MM.1S (cell line): ENCODE results near the gene SWT1.

ENCODE experiments used
- DNase-seq: peaks from one replicate; pipeline ENCODE4 v3.0.0-alpha.2; 2015
- H2AFZ ChIP-seq: fragments of 300-600 bp; sonication (generic); 2 replicates; pipeline ENCODE4 v1.6.0; 2016; ENCODE audit warnings: antibody characterized with exemption, low read length
- H3F3A ChIP-seq: fragments of 300-600 bp; sonication (generic); 2 replicates; pipeline ENCODE4 v1.6.1; 2016; ENCODE audit warnings: mild to moderate bottlenecking, antibody characterized with exemption, low read length, moderate library complexity, mixed read lengths; ENCODE audit not compliant: insufficient read depth
- H3K27ac ChIP-seq: fragments of 300-600 bp; sonication (generic); 2 replicates; pipeline ENCODE4 v1.5.1; 2016; ENCODE audit warnings: mild to moderate bottlenecking, low read length
- H3K27me3 ChIP-seq: fragments of 300-600 bp; sonication (generic); replicated peaks from 2 replicates; pipeline ENCODE4 v1.6.0; 2016; ENCODE audit warnings: low read length; ENCODE audit not compliant: insufficient read depth
- H3K36me3 ChIP-seq: fragments of 300-600 bp; sonication (generic); replicated peaks from 2 replicates; pipeline ENCODE4 v1.6.1; 2016; ENCODE audit warnings: mild to moderate bottlenecking, low read length, mixed read lengths; ENCODE audit not compliant: insufficient read depth
- H3K4me1 ChIP-seq: fragments of 300-600 bp; sonication (generic); 2 replicates; pipeline ENCODE4 v1.6.1; 2016; ENCODE audit warnings: low read length, mixed read lengths
- H3K4me2 ChIP-seq: fragments of 300-600 bp; sonication (generic); 2 replicates; pipeline ENCODE4 v1.6.0; 2016; ENCODE audit warnings: low read depth, low read length
- H3K4me3 ChIP-seq: fragments of 300-600 bp; sonication (generic); 2 replicates; pipeline ENCODE4 v1.5.1; 2016; ENCODE audit warnings: low read length, mixed read lengths
- H3K79me2 ChIP-seq: fragments of 300-600 bp; sonication (generic); 2 replicates; pipeline ENCODE4 v1.6.1; 2016; ENCODE audit warnings: mixed run types, low read length, mixed read lengths
- H3K9ac ChIP-seq: fragments of 300-600 bp; sonication (generic); 2 replicates; pipeline ENCODE4 v1.6.1; 2016; ENCODE audit warnings: low read length, mixed read lengths
- H3K9me2 ChIP-seq: fragments of 300-600 bp; sonication (generic); replicated peaks from 2 replicates; pipeline ENCODE4 v1.6.1; 2016; ENCODE audit warnings: mild to moderate bottlenecking, low read length, mixed read lengths; ENCODE audit not compliant: insufficient read depth
- H3K9me3 ChIP-seq: fragments of 300-600 bp; sonication (generic); replicated peaks from 2 replicates; pipeline ENCODE4 v1.6.1; 2016; ENCODE audit warnings: mild to moderate bottlenecking, low read length, mixed read lengths; ENCODE audit not compliant: insufficient read depth
- H4K20me1 ChIP-seq: fragments of 300-600 bp; sonication (generic); 2 replicates; pipeline ENCODE4 v1.6.1; 2016; ENCODE audit warnings: mild to moderate bottlenecking, low read length, moderate library complexity, mixed read lengths; ENCODE audit not compliant: insufficient read depth
- EZH2 ChIP-seq: fragments of 300-600 bp; sonication (generic); optimal IDR thresholded peaks from 2 replicates; pipeline ENCODE3; 2017; ENCODE audit warnings: low read depth, mild to moderate bottlenecking, antibody characterized with exemption, low read length, mixed read lengths
- EZH2phosphoT487 ChIP-seq: fragments of 300-600 bp; sonication (generic); IDR thresholded peaks from 2 replicates; pipeline ENCODE4 v1.6.1; 2018; ENCODE audit warnings: antibody characterized with exemption, low read length
- TF ChIP-seq, protein P1 (sequence below): fragments of 300-600 bp; sonication (generic); IDR thresholded peaks from 2 replicates; pipeline ENCODE4 v1.5.1; 2016; ENCODE audit warnings: antibody characterized with exemption, low read length, mixed read lengths

Gene SWT1

DNA sequence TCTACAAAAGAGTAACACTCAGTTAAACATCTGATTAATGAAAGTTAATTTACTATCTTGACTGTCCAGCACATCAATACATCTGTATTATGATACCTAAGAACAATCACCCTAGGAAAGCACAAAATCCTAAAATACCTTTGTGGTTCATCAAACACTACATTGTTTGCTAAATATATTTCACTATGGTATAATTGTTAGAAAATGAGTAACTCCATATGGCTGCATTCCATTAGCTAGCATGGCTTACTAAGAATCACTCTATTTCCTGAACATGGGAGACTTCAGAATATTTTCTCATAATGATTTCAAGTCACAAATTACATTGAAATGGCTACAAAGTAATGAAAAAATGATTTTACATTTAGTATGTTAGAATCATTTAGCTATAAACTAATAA lies 12.7 kb upstream of the SWT1 start:
- Histone ChIP-seq H3K4me3 (no peak overlapping the region), H3K4me2 (no peak overlapping the region), H3K79me2 (no peaks in the 10 kb centered on the region), H2AFZ (no peak overlapping the region), H3K9ac (no peak overlapping the region), H3K27me3 (no peaks in the 10 kb centered on the region), H3K27ac (no peak overlapping the region), H3K9me3 (no peaks in the 10 kb centered on the region), H3K36me3 (peaks cover 2% of the 10 kb centered on the region; the same call in 1 of the 2 replicates), H3K4me1 (no peaks in the 10 kb centered on the region), H3F3A (no peaks in the 10 kb centered on the region), H4K20me1 (no peaks in the 10 kb centered on the region), H3K9me2 (no peaks in the 10 kb centered on the region)
- no peak for DNase-seq
- TF ChIP-seq EZH2phosphoT487 (no peak), EZH2 (no peak)
- TF ChIP-seq, protein P1, sequence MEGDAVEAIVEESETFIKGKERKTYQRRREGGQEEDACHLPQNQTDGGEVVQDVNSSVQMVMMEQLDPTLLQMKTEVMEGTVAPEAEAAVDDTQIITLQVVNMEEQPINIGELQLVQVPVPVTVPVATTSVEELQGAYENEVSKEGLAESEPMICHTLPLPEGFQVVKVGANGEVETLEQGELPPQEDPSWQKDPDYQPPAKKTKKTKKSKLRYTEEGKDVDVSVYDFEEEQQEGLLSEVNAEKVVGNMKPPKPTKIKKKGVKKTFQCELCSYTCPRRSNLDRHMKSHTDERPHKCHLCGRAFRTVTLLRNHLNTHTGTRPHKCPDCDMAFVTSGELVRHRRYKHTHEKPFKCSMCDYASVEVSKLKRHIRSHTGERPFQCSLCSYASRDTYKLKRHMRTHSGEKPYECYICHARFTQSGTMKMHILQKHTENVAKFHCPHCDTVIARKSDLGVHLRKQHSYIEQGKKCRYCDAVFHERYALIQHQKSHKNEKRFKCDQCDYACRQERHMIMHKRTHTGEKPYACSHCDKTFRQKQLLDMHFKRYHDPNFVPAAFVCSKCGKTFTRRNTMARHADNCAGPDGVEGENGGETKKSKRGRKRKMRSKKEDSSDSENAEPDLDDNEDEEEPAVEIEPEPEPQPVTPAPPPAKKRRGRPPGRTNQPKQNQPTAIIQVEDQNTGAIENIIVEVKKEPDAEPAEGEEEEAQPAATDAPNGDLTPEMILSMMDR = no peak

DNA sequence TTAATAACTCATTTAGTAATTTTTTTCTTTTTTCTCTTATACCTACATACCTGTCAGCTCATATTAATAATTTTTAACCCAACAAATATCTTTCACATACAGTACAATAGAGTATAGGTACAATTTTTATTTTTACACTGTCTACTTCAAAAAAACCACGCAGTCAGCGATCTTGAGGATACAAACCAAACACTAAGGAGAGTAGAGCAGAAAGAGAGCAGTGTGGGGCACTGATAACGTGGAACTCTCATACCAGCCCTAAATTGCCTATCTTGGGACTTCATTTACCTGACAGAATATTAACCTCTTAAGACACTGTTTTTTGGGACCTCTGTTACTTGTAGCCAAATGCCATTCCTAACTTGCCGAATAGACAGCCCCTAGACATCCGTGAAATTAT lies 5.8 kb upstream of the SWT1 start:
- Histone ChIP-seq H3K36me3 (no peaks in the 10 kb centered on the region), H2AFZ (no peak overlapping the region), H3K27ac (no peak overlapping the region), H3K4me3 (no peak overlapping the region), H3F3A (no peaks in the 10 kb centered on the region; the same call in 1 of the 2 replicates), H3K4me1 (peaks cover 8% of the 10 kb centered on the region; the same call in 1 of the 2 replicates), H3K9ac (no peak overlapping the region), H3K4me2 (no peak overlapping the region), H3K9me2 (no peaks in the 10 kb centered on the region), H4K20me1 (no peaks in the 10 kb centered on the region), H3K27me3 (no peaks in the 10 kb centered on the region), H3K79me2 (peaks cover 18% of the 10 kb centered on the region), H3K9me3 (no peaks in the 10 kb centered on the region)
- DNase-seq = no peak
- no peak for TF ChIP-seq EZH2
- TF ChIP-seq, protein P1 = no peak
- TF ChIP-seq EZH2phosphoT487 = no peak

- no peak overlapping the region for H3K9ac ChIP-seq
- H3K9me2 ChIP-seq = no peaks in the 10 kb centered on the region
- H3K4me2 ChIP-seq = no peak overlapping the region
- no peaks in the 10 kb centered on the region; the same call in 1 of the 2 replicates for H3F3A ChIP-seq
- H3K36me3 ChIP-seq = no peaks in the 10 kb centered on the region
- H3K79me2 ChIP-seq = peaks cover 22% of the 10 kb centered on the region
- H3K9me3 ChIP-seq = no peaks in the 10 kb centered on the region
- DNase-seq = no peak
- no peak overlapping the region for H3K4me3 ChIP-seq
- no peak overlapping the region for H3K27ac ChIP-seq
- peaks cover 8% of the 10 kb centered on the region; the same call in 1 of the 2 replicates for H3K4me1 ChIP-seq
- H2AFZ ChIP-seq = no peak overlapping the region
- H3K27me3 ChIP-seq = no peaks in the 10 kb centered on the region
- no peaks in the 10 kb centered on the region for H4K20me1 ChIP-seq
- TF ChIP-seq, protein P1 = no peak
Observed at GRCh38 chr1:185152187-185152767, 4.7 kb upstream of the SWT1 start.
